H1 (cell line): ENCODE measurements around the gene OBSCN. TPM values are rescaled to one million over a fixed set of nuclear protein-coding genes. Genes with fewer than 3 reads are reported as not detected.

ENCODE experiments used
- CTCF ChIA-PET: fragments of 300-600 bp; sonication (Branson Sonifier 250); formaldehyde crosslinking; loops from one replicate; lab custom pipeline; 2021; ENCODE audit not compliant: partially characterized antibody; lab: Charles Lee
- POLR2A ChIA-PET: fragments of 300-600 bp; sonication (Branson Sonifier 250); formaldehyde crosslinking; loops from one replicate; lab custom pipeline; 2021; ENCODE audit warnings: inconsistent platforms; ENCODE audit not compliant: partially characterized antibody; lab: Charles Lee
- DNase-seq, 2 experiments: peaks; one replicate each; pipeline versions ENCODE4 v3.0.0 to v3.0.0-alpha.2; 2010 to 2022; ENCODE audit warnings: low spot score in 2 of 2, low read depth in 1 of 2, mixed read lengths in 1 of 2
- FAIRE-seq: peaks from 2 replicates; lab custom pipeline; 2011; peaks lifted over from hg19 to GRCh38; lab: Jason Lieb, UNC
- H2AFZ ChIP-seq: 2 replicates; pipeline ENCODE4 v1.8.1; 2012; ENCODE audit warnings: low read length, inconsistent platforms
- H2AK5ac ChIP-seq: 2 replicates; pipeline ENCODE4 v1.6.1; 2013; ENCODE audit warnings: low read depth, low read length
- H2BK120ac ChIP-seq: replicated peaks from 2 replicates; pipeline ENCODE3; 2013; ENCODE audit warnings: low read depth, low read length, inconsistent platforms
- H2BK12ac ChIP-seq: 2 replicates; pipeline ENCODE4 v1.6.1; 2013; ENCODE audit warnings: low read depth, low read length
- H2BK15ac ChIP-seq: 2 replicates; pipeline ENCODE4 v1.6.1; 2013; ENCODE audit warnings: low read length
- H2BK20ac ChIP-seq: 2 replicates; pipeline ENCODE4 v1.6.1; 2013; ENCODE audit warnings: low read length
- H2BK5ac ChIP-seq: 2 replicates; pipeline ENCODE4 v1.6.1; 2013; ENCODE audit warnings: low read depth, low read length
- H3K14ac ChIP-seq: 2 replicates; pipeline ENCODE4 v1.6.1; 2013; ENCODE audit warnings: inconsistent platforms; ENCODE audit not compliant: insufficient read length
- H3K18ac ChIP-seq: 2 replicates; pipeline ENCODE4 v1.6.1; 2013; ENCODE audit warnings: low read length; ENCODE audit errors: extremely low read depth
- H3K23ac ChIP-seq: 2 replicates; pipeline ENCODE4 v1.6.1; 2013; ENCODE audit warnings: inconsistent platforms; ENCODE audit not compliant: insufficient read length
- H3K23me2 ChIP-seq: 2 replicates; pipeline ENCODE4 v1.6.1; 2013; ENCODE audit warnings: low read depth, low read length
- H3K27ac ChIP-seq: 2 replicates; pipeline ENCODE4 v1.6.1; 2011; ENCODE audit warnings: low read depth, low read length, inconsistent platforms
- H3K27me3 ChIP-seq, 4 experiments: replicated peaks in 1 of 4; 1 replicate in 1 of 4; 2 replicates in 3 of 4; pipeline versions ENCODE4 v1.6.1 to v1.8.1; 2011 to 2013; ENCODE audit warnings: low read length in 3 of 4, mild to moderate bottlenecking in 3 of 4, inconsistent platforms in 2 of 4, mixed read lengths in 2 of 4, moderate library complexity in 1 of 4; ENCODE audit not compliant: control insufficient read depth in 3 of 4, insufficient read depth in 3 of 4; ENCODE audit errors: extremely low read depth in 1 of 4
- H3K36me3 ChIP-seq, 4 experiments: 2 replicates each; pipeline versions ENCODE4 v1.6.1 to v1.8.1; 2011 to 2013; ENCODE audit warnings: mild to moderate bottlenecking in 4 of 4, low read length in 3 of 4, moderate library complexity in 2 of 4, control low read depth in 1 of 4, inconsistent platforms in 1 of 4; ENCODE audit not compliant: insufficient read depth in 4 of 4, control insufficient read depth in 2 of 4
- H3K4ac ChIP-seq: replicated peaks from 2 replicates; pipeline ENCODE3; 2013; ENCODE audit warnings: low read length, low read depth, mixed read lengths, inconsistent platforms; ENCODE audit not compliant: insufficient read length
- H3K4me1 ChIP-seq, 4 experiments: replicated peaks in 1 of 4; 1 replicate in 1 of 4; 2 replicates in 3 of 4; pipeline versions ENCODE4 v1.6.1 to v1.8.1; 2011 to 2013; ENCODE audit warnings: low read length in 3 of 4, inconsistent platforms in 2 of 4, mixed read lengths in 1 of 4; ENCODE audit not compliant: insufficient read depth in 4 of 4, control insufficient read depth in 3 of 4
- H3K4me2 ChIP-seq, 2 experiments: 2 replicates each; pipeline versions ENCODE4 v1.6.1 to v1.8.1; 2011 to 2013; ENCODE audit warnings: low read depth in 2 of 2, low read length in 2 of 2, control low read depth in 1 of 2, inconsistent platforms in 1 of 2, mild to moderate bottlenecking in 1 of 2; ENCODE audit not compliant: insufficient read depth in 1 of 2
- H3K4me3 ChIP-seq, 4 experiments: fragments of 200-600, 300-600 bp in 1 of 4; sonication (generic), shearing (Covaris generic), sonication (Bioruptor Twin) in 1 of 4; 2 replicates each; pipeline versions ENCODE4 v1.5.1 to v1.8.1; 2011 to 2016; ENCODE audit warnings: low read length in 4 of 4, low read depth in 3 of 4, control low read depth in 2 of 4, inconsistent platforms in 2 of 4, mild to moderate bottlenecking in 2 of 4, mixed read lengths in 1 of 4, moderate library complexity in 1 of 4; ENCODE audit not compliant: insufficient read depth in 2 of 4; ENCODE audit errors: extremely low read depth in 1 of 4
- H3K56ac ChIP-seq: replicated peaks from 2 replicates; pipeline ENCODE3; 2013; ENCODE audit warnings: low read depth, mild to moderate bottlenecking, mixed read lengths, low read length, inconsistent platforms; ENCODE audit not compliant: insufficient read length
- H3K79me1 ChIP-seq: 2 replicates; pipeline ENCODE4 v1.6.1; 2013; ENCODE audit warnings: low read depth, low read length, control low read depth
- H3K79me2 ChIP-seq, 2 experiments: 2 replicates each; pipeline versions ENCODE4 v1.6.1 to v1.8.1; 2012 to 2013; ENCODE audit warnings: low read length in 2 of 2, mild to moderate bottlenecking in 2 of 2, inconsistent platforms in 1 of 2; ENCODE audit not compliant: insufficient read depth in 2 of 2, control insufficient read depth in 1 of 2
- H3K9ac ChIP-seq, 4 experiments: replicated peaks in 1 of 4; 1 replicate in 1 of 4; 2 replicates in 3 of 4; pipeline versions ENCODE4 v1.6.1 to v1.8.1; 2011 to 2013; ENCODE audit warnings: low read depth in 3 of 4, low read length in 3 of 4, control low read depth in 2 of 4, mild to moderate bottlenecking in 2 of 4, moderate library complexity in 2 of 4, inconsistent platforms in 1 of 4; ENCODE audit errors: extremely low read depth in 1 of 4
- H3K9me3 ChIP-seq, 2 experiments: 2 replicates each; pipeline versions ENCODE4 v1.6.1 to v1.8.1; 2012 to 2013; ENCODE audit warnings: mild to moderate bottlenecking in 2 of 2, moderate library complexity in 2 of 2, control low read depth in 1 of 2, inconsistent platforms in 1 of 2, low read depth in 1 of 2, low read length in 1 of 2, mixed read lengths in 1 of 2; ENCODE audit not compliant: insufficient read depth in 2 of 2
- H4K20me1 ChIP-seq, 2 experiments: replicated peaks in 1 of 2; 2 replicates each; pipeline versions ENCODE3 to v1.8.1; 2011 to 2013; ENCODE audit warnings: inconsistent platforms in 2 of 2, low read length in 2 of 2, mild to moderate bottlenecking in 1 of 2; ENCODE audit not compliant: insufficient read depth in 2 of 2, control insufficient read depth in 1 of 2
- H4K5ac ChIP-seq: 2 replicates; pipeline ENCODE4 v1.6.1; 2013; ENCODE audit warnings: low read length, low read depth, mixed read lengths, inconsistent platforms; ENCODE audit not compliant: insufficient read length
- H4K8ac ChIP-seq: 2 replicates; pipeline ENCODE4 v1.8.0; 2013; ENCODE audit warnings: mild to moderate bottlenecking, moderate library complexity, low read length, inconsistent platforms; ENCODE audit not compliant: insufficient read depth; ENCODE audit errors: extremely low read depth
- H4K91ac ChIP-seq: replicated peaks from 2 replicates; pipeline ENCODE3; 2013; ENCODE audit warnings: low read length, mixed read lengths, inconsistent platforms; ENCODE audit not compliant: insufficient read length
- ATF3 ChIP-seq: IDR thresholded peaks from 2 replicates; pipeline ENCODE4 v1.6.1; 2011; ENCODE audit warnings: low read depth, mild to moderate bottlenecking, low read length; ENCODE audit not compliant: insufficient read depth
- CBX5 ChIP-seq: fragments of 300-800, 300-1000 bp; sonication (generic); IDR thresholded peaks from 2 replicates; pipeline ENCODE4 v1.7.1; 2016; ENCODE audit warnings: antibody characterized with exemption, low read length, low read depth
- EGR1 ChIP-seq: IDR thresholded peaks from 2 replicates; pipeline ENCODE4 v1.6.1; 2011; ENCODE audit warnings: low read depth, low read length, borderline replicate concordance
- EP300 ChIP-seq, 2 experiments: IDR thresholded peaks; 1 replicate in 1 of 2; 2 replicates in 1 of 2; pipeline ENCODE4 v1.6.1; 2011 to 2012; ENCODE audit warnings: low read depth in 2 of 2, low read length in 2 of 2, mild to moderate bottlenecking in 2 of 2, borderline replicate concordance in 1 of 2, inconsistent platforms in 1 of 2, moderate library complexity in 1 of 2
- EZH2 ChIP-seq: fragments of 200-600 bp; sonication (generic); IDR thresholded peaks from 2 replicates; pipeline ENCODE4 v1.7.1; 2012; ENCODE audit warnings: low read depth, mild to moderate bottlenecking, moderate library complexity, low read length, inconsistent platforms; ENCODE audit not compliant: severe bottlenecking
- JUN ChIP-seq: IDR thresholded peaks from 2 replicates; pipeline ENCODE4 v1.6.1; 2011; ENCODE audit warnings: low read depth, mild to moderate bottlenecking, improper control_type of control experiment, low read length
- KDM5A ChIP-seq: fragments of 200-600 bp; IDR thresholded peaks from 2 replicates; pipeline ENCODE4 v1.7.1; 2012; ENCODE audit warnings: mild to moderate bottlenecking, low read length, inconsistent platforms, mixed read lengths
- PHF8 ChIP-seq: fragments of 200-600 bp; sonication (generic); conservative IDR thresholded peaks from 2 replicates; pipeline ENCODE4 v1.7.1; 2012; ENCODE audit warnings: low read depth, mild to moderate bottlenecking, inconsistent platforms, low read length, moderate library complexity
- POLR2AphosphoS5 ChIP-seq: IDR thresholded peaks from 2 replicates; pipeline ENCODE4 v1.6.1; 2011; ENCODE audit warnings: low read depth, low read length
- SP1 ChIP-seq: IDR thresholded peaks from 2 replicates; pipeline ENCODE4 v1.6.1; 2011; ENCODE audit warnings: low read depth, low read length
- SUZ12 ChIP-seq: fragments of 200-600 bp; sonication (generic); IDR thresholded peaks from 2 replicates; pipeline ENCODE4 v1.6.1; 2012; ENCODE audit warnings: mild to moderate bottlenecking, inconsistent platforms, low read length, moderate library complexity, mixed read lengths
- TAF7 ChIP-seq: optimal IDR thresholded peaks from 2 replicates; pipeline ENCODE3; 2011; ENCODE audit warnings: low read depth, mild to moderate bottlenecking, inconsistent platforms, low read length, moderate library complexity, borderline replicate concordance
- TCF12 ChIP-seq: IDR thresholded peaks from 2 replicates; pipeline ENCODE4 v1.6.1; 2011; ENCODE audit warnings: low read depth, mild to moderate bottlenecking, low read length
- TEAD4 ChIP-seq: IDR thresholded peaks from 2 replicates; pipeline ENCODE4 v1.6.1; 2012; ENCODE audit warnings: low read depth, low read length, inconsistent platforms, mixed read lengths
- WGBS, 2 experiments: shearing (Covaris generic) in 1 of 2; methylation state at CpG; one replicate each; pipeline versions ENCODE4 v1.1.6 to v1.1.7; 2013 to 2015; ENCODE audit warnings: low lambda C conversion rate in 2 of 2, mixed read lengths in 2 of 2, inconsistent platforms in 1 of 2, low coverage in 1 of 2, missing lambda C conversion rate in 1 of 2; ENCODE audit not compliant: insufficient replicate concordance in 2 of 2, insufficient coverage in 1 of 2, insufficient read length in 1 of 2; ENCODE audit errors: extremely low coverage in 1 of 2, missing lambda C conversion rate in 1 of 2; 5-methylcytosine and 5-hydroxymethylcytosine counted together
- polyA plus RNA-seq, 7 experiments: library from polyadenylated mRNA; depleted of rRNA in 3 of 7; stranded (reverse) in 5 of 7; unstranded in 2 of 7; fragments of >200 nt in 5 of 7; fragments of 200-250 nt in 2 of 7; gene quantifications; 1 replicate in 5 of 7; 2 replicates in 1 of 7; 4 replicates in 1 of 7; pipeline versions ENCODE4 v1.2.1 to v1.2.3, GENCODE V29; 2011 to 2013; ENCODE audit warnings: missing spikeins in 2 of 7, mixed read lengths in 2 of 7
- total RNA-seq: library from RNA; stranded (reverse); fragmentation: NEBNext Ultra II Directional; extraction: Animal tissue kit (Norgen Biotek cat#: 25700); gene quantifications from 2 replicates; pipeline ENCODE4 v1.2.1, GENCODE V29; 2021

Gene OBSCN
- total and polyA plus RNA-seq, 2 of the 8 experiments (the other 6 are each of a cell fraction or from before 2014, with no cell fraction given) = 7.5 to 28.4 TPM

GRCh38 chr1:228241259-228241658 is 33.4 kb downstream of the OBSCN start:
- Histone ChIP-seq H2BK20ac (no peak overlapping the region), H3K79me1 (no peaks in the 10 kb centered on the region; the same call in 1 of the 2 replicates), H3K18ac (no peak overlapping the region), H4K5ac (no peak overlapping the region), H3K56ac (no peak overlapping the region), H3K9ac (no peak overlapping the region), H4K20me1 (peaks cover 0 to 5% of the 10 kb centered on the region in 2 experiments), H3K4ac (no peak overlapping the region), H2AK5ac (no peak overlapping the region), H4K8ac (no peak overlapping the region), H2BK12ac (no peak overlapping the region), H3K36me3 (peaks cover 18 to 74% (median 53%) of the 10 kb centered on the region in 4 experiments; a peak in 7 of 8 replicates), H3K4me1 (no peaks in the 10 kb centered on the region), H3K27me3 (no peaks in the 10 kb centered on the region; a peak in 1 of 7 replicates), H2BK120ac (no peak overlapping the region), H2BK5ac (no peak overlapping the region), H4K91ac (no peak overlapping the region), H3K23me2 (peaks cover 3% of the 10 kb centered on the region), H3K4me2 (no peak overlapping the region), H3K23ac (no peak overlapping the region), H3K79me2 (no peaks in the 10 kb centered on the region), H3K9me3 (peaks cover 51 to 53% of the 10 kb centered on the region in 2 experiments), H2BK15ac (no peak overlapping the region), H2AFZ (no peak overlapping the region), H3K4me3 (no peak overlapping the region), H3K14ac (no peak overlapping the region), H3K27ac (no peak overlapping the region)
- FAIRE-seq = no peak
- CTCF ChIA-PET = interaction anchor here (0.9 kb wide), 1 partner anchor 111 kb away, joined by 3 read pairs; no protein-coding TSS in a partner anchor
- WGBS, 2 experiments = 90% methylated on average over 2 of the region's 2 CpGs; no CpG with 5 or more reads in 1 of the 2 experiments
- no peak for DNase-seq
- POLR2A ChIA-PET = interaction anchor here (1.2 kb wide), 1 partner anchor 9 kb away, joined by 4 read pairs; no protein-coding TSS in a partner anchor
- TF ChIP-seq SUZ12 (no peak), TAF7 (no peak), TEAD4 (no peak), EGR1 (no peak), TCF12 (no peak), EP300 (IDR thresholded peaks at IDR 0.05; ENCODE audit: borderline replicate concordance in 1 of 2, low read depth in 2 of 2, low read length in 2 of 2) (no peak), CBX5 (no peak), PHF8 (no peak), KDM5A (no peak), ATF3 (no peak), EZH2 (no peak), JUN (no peak), POLR2AphosphoS5 (no peak), SP1 (no peak)
